ENCODE results near the gene TUBA8.

Gene TUBA8

DNA sequence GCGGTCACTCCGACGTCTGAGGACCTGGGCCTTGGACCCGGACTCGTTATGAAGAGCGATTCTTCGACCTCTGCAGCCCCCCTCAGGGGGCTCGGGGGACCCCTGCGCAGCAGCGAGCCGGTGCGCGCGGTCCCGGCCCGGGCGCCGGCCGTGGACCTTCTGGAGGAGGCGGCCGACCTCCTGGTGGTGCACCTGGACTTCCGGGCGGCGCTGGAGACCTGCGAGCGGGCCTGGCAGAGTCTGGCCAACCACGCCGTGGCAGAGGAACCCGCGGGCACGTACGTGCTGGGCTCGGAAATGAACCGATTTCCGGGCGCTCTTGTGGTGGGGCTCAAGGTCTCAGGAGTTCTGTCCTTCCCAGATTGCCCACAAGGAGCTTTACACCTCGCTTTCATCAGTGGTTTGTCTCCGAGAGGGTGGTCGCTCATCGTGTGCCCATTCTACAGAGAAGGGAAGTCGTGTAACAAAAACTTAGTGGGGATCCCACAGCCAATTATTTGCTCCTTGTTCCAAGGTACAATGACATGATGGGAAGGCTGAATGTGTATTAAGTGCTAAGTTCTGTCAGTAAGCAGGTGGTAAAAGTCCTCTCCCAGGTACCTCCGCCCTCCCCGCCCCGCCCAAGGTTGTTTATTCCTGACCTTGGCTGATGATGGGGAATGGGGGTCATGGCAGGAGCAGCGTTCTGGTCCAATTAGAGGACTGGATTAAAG lies 32.1 kb upstream of the TUBA8 start:
- TF ChIP-seq, protein P1, sequence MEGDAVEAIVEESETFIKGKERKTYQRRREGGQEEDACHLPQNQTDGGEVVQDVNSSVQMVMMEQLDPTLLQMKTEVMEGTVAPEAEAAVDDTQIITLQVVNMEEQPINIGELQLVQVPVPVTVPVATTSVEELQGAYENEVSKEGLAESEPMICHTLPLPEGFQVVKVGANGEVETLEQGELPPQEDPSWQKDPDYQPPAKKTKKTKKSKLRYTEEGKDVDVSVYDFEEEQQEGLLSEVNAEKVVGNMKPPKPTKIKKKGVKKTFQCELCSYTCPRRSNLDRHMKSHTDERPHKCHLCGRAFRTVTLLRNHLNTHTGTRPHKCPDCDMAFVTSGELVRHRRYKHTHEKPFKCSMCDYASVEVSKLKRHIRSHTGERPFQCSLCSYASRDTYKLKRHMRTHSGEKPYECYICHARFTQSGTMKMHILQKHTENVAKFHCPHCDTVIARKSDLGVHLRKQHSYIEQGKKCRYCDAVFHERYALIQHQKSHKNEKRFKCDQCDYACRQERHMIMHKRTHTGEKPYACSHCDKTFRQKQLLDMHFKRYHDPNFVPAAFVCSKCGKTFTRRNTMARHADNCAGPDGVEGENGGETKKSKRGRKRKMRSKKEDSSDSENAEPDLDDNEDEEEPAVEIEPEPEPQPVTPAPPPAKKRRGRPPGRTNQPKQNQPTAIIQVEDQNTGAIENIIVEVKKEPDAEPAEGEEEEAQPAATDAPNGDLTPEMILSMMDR (conservative IDR thresholded peaks at IDR 0.05; ENCODE audit: low read depth, low read length): no peak
- peak overlapping the region; percentile 98 for H3K4me3 ChIP-seq (ENCODE audit: low read depth, low read length)
- peak; percentile 30 for DNase-seq (ENCODE audit: low read depth)

DNA sequence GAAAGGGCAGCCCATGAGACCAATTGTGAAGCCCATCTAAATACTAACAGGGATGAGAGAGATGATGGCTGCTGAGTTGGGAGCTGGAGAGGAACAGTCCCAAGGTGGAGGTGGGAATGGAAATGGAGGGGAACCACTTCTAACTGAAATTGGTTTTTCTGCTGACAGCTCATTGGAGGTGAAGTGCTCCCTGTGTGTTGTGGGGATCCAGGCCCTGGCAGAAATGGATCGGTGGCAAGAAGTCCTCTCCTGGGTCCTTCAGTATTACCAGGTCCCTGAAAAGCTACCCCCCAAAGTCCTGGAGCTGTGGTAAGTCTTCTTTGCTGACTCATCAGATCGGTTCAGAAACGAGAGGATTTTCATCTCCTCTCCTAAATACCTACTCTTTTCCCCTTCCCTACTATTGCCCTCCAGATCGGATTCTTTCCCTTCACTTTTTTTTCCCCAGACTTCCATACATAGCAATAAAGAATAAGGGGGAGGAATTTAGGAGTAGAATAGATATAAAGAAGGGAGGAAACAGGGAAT lies 30.8 kb upstream of the TUBA8 start:
- TF ChIP-seq, protein P1 (conservative IDR thresholded peaks at IDR 0.05; ENCODE audit: low read depth, low read length): no peak
- H3K4me3 ChIP-seq (ENCODE audit: low read depth, low read length): no peak overlapping the region
- no peak for DNase-seq (ENCODE audit: low read depth)

DNA sequence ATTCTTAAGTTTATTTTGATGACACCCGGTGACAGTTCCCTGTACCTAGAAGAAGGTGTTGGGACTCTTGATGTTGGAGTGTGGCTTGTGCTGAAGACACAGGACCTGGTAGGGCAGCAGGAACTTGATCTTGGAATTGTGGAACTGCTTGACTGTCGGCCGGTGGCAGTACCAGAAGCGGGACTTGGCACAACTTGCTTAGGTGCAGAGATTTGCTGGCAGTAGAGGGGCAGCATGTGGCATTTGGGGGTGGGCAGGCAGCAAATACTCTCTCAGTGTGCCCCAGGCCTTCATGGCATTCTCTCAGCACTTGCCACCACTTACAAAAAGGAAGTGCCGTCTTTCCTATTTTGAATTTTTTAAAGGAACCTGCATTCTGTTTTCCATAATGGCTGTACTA lies 29.2 kb upstream of the TUBA8 start:
- no peak overlapping the region for H3K4me3 ChIP-seq (ENCODE audit: low read depth, low read length)
- DNase-seq (ENCODE audit: low read depth): no peak
- TF ChIP-seq, protein P1 (conservative IDR thresholded peaks at IDR 0.05; ENCODE audit: low read depth, low read length): no peak

DNA sequence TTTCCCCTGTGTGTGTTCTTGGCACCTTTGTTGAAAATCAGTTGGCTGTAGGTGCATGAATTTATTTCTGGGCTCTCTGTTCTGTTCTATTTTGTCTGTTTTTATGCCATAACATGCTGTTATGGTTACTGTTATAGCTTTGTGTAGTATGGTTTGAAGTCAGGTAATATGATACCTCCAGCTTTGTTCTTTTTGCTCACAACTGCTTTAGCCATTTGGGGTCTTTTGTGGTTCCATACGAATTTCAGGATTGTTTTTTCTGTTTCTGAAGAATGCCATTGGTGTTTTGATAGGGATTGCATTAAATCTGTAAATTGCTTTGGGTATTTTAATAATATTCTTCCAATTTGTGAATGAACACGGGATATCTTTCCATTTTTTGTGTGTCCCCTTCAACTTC lies 28.1 kb upstream of the TUBA8 start:
- TF ChIP-seq, protein P1 (conservative IDR thresholded peaks at IDR 0.05; ENCODE audit: low read depth, low read length): no peak
- no peak for DNase-seq (ENCODE audit: low read depth)
- no peak overlapping the region for H3K4me3 ChIP-seq (ENCODE audit: low read depth, low read length)

DNA sequence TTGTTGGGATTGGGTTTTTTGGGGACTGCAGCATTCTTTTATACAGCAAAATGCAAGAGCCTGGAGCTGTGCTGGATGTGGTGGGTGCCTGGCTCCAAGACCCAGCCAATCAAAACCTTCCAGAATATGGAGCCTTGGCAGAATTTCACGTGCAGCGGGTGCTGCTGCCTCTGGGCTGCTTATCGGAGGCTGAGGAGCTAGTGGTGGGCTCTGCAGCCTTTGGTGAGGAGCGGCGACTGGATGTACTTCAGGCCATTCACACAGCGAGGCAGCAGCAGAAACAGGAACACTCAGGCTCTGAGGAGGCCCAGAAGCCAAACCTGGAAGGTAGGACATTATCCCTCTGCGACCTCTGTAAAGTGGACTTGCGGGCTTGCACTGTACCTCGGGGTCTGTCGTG lies 27.2 kb upstream of the TUBA8 start:
- no peak overlapping the region for H3K4me3 ChIP-seq (ENCODE audit: low read depth, low read length)
- no peak for DNase-seq (ENCODE audit: low read depth)
- TF ChIP-seq, protein P1 (conservative IDR thresholded peaks at IDR 0.05; ENCODE audit: low read depth, low read length): no peak

DNA sequence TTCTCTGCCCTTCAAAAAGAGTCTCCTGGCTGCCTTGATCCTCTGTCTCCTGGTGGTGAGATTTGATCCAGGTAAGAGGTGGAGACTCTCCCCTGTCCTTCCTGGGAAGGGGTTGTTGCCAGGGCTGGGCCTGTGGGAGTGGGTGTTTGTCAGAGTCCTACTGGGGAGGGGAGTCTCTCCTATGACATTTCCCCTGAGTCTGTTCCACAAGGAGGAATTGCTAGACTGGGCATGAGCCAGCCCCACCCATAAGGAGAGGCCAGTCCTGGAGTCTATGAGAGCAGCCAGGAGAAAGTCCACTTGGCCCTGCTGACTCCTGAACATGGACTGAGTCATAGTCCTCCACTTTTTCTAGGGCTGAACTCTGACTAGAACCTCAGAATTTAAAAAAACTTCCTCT lies 25.4 kb upstream of the TUBA8 start:
- no peak overlapping the region for H3K4me3 ChIP-seq (ENCODE audit: low read depth, low read length)
- DNase-seq (ENCODE audit: low read depth): peak; percentile 34
- TF ChIP-seq, protein P1 (conservative IDR thresholded peaks at IDR 0.05; ENCODE audit: low read depth, low read length): no peak

DNA sequence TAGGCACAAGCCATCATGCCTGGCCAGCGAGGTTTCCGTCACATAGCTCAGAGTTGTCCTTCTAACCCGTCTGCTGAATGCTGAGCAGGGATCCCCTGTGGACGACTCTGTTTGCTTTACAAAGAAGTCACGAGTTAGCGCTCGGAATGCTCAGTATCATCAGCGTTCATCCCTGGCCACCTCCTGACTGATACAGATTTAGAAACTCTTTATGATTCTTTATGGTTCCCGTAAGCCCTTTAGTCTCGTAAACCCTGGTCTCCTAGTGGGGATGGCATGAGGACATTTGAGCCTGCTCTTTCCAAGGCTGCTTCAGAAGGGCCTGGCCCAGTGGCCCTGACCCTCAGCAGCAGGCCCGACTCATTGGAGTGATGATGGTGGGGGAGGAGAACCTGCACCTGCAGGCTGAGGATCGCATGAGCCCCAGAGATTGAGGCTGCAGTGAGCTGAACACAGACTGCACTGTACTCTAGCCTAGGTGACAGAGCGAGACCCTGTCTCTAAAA lies 23.2 kb upstream of the TUBA8 start:
- no peak overlapping the region for H3K4me3 ChIP-seq (ENCODE audit: low read depth, low read length)
- no peak for DNase-seq (ENCODE audit: low read depth)
- TF ChIP-seq, protein P1 (conservative IDR thresholded peaks at IDR 0.05; ENCODE audit: low read depth, low read length): no peak

All from choroid plexus epithelial cell (primary cell).